ENCODE data around the gene SMARCC1.

- TF ChIP-seq, protein P1, sequence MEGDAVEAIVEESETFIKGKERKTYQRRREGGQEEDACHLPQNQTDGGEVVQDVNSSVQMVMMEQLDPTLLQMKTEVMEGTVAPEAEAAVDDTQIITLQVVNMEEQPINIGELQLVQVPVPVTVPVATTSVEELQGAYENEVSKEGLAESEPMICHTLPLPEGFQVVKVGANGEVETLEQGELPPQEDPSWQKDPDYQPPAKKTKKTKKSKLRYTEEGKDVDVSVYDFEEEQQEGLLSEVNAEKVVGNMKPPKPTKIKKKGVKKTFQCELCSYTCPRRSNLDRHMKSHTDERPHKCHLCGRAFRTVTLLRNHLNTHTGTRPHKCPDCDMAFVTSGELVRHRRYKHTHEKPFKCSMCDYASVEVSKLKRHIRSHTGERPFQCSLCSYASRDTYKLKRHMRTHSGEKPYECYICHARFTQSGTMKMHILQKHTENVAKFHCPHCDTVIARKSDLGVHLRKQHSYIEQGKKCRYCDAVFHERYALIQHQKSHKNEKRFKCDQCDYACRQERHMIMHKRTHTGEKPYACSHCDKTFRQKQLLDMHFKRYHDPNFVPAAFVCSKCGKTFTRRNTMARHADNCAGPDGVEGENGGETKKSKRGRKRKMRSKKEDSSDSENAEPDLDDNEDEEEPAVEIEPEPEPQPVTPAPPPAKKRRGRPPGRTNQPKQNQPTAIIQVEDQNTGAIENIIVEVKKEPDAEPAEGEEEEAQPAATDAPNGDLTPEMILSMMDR (conservative IDR thresholded peaks at IDR 0.05), result no peak
- TF ChIP-seq EZH2 (IDR thresholded peaks at IDR 0.05; ENCODE audit: low read depth), result no peak
Observed at GRCh38 chr3:47685037-47685436, 96.7 kb downstream of the SMARCC1 start.

Measured in PC-9 (cell line).